Neutrophil (primary cell): ENCODE results near the gene SRXN1.

ENCODE experiments used
- H3K27ac ChIP-seq: fragments of 200-600 bp; sonication (generic); 2 replicates; pipeline ENCODE4 v1.5.1; 2016; ENCODE audit warnings: mild to moderate bottlenecking, moderate library complexity
- H3K27me3 ChIP-seq: fragments of 200-600 bp; sonication (generic); 2 replicates; pipeline ENCODE4 v1.6.0; 2016; ENCODE audit warnings: mild to moderate bottlenecking
- H3K36me3 ChIP-seq: fragments of 200-600 bp; sonication (generic); 2 replicates; pipeline ENCODE4 v1.5.1; 2017
- H3K4me1 ChIP-seq, 2 experiments: fragments of 200-600 bp in 1 of 2; sonication (generic) in 1 of 2; 1 replicate in 1 of 2; 2 replicates in 1 of 2; pipeline versions ENCODE4 v1.5.1 to v1.6.1; 2013 to 2016; ENCODE audit warnings: low read depth in 1 of 2, low read length in 1 of 2, mild to moderate bottlenecking in 1 of 2, moderate library complexity in 1 of 2; ENCODE audit not compliant: control insufficient read depth in 1 of 2, insufficient read depth in 1 of 2
- H3K4me3 ChIP-seq, 2 experiments: fragments of 200-600 bp in 1 of 2; sonication (generic) in 1 of 2; 1 replicate in 1 of 2; 2 replicates in 1 of 2; pipeline ENCODE4 v1.5.1; 2013 to 2016; ENCODE audit warnings: low read depth in 1 of 2, low read length in 1 of 2, mild to moderate bottlenecking in 1 of 2, moderate library complexity in 1 of 2
- H3K9me3 ChIP-seq: fragments of 200-600 bp; sonication (generic); 2 replicates; pipeline ENCODE4 v1.5.1; 2016
- CTCF ChIP-seq: fragments of 200-600 bp; sonication (generic); IDR thresholded peaks from 2 replicates; pipeline ENCODE4 v1.5.1; 2016; ENCODE audit warnings: antibody characterized with exemption

SRXN1 gene

GRCh38 chr20:675033-675452 lies 22.0 kb upstream of the SRXN1 start:
- no peak overlapping the region for H3K4me3 ChIP-seq
- H3K9me3 ChIP-seq = no peaks in the 10 kb centered on the region
- peaks cover 0 to 10% of the 10 kb centered on the region in 2 experiments for H3K4me1 ChIP-seq
- no peaks in the 10 kb centered on the region for H3K36me3 ChIP-seq
- peaks cover 98% of the 10 kb centered on the region for H3K27me3 ChIP-seq
- no peak overlapping the region for H3K27ac ChIP-seq
- TF ChIP-seq CTCF = no peak

GRCh38 chr20:673603-674001 lies 20.6 kb upstream of the SRXN1 start:
- H3K27ac ChIP-seq = no peak overlapping the region
- H3K9me3 ChIP-seq = no peaks in the 10 kb centered on the region
- no peak for TF ChIP-seq CTCF
- H3K36me3 ChIP-seq = no peaks in the 10 kb centered on the region
- H3K27me3 ChIP-seq = peaks cover 98% of the 10 kb centered on the region
- no peak overlapping the region for H3K4me3 ChIP-seq
- H3K4me1 ChIP-seq = peaks cover 0 to 10% of the 10 kb centered on the region in 2 experiments

GRCh38 chr20:672963-673602 lies 20.1 kb upstream of the SRXN1 start:
- Histone ChIP-seq H3K27me3 (peaks cover 98% of the 10 kb centered on the region), H3K4me3 (no peak overlapping the region), H3K9me3 (no peaks in the 10 kb centered on the region), H3K36me3 (no peaks in the 10 kb centered on the region), H3K4me1 (peaks cover 0 to 10% of the 10 kb centered on the region in 2 experiments), H3K27ac (no peak overlapping the region)
- no peak for TF ChIP-seq CTCF

GRCh38 chr20:671252-672030 lies 18.4 kb upstream of the SRXN1 start:
- Histone ChIP-seq H3K9me3 (no peaks in the 10 kb centered on the region), H3K27me3 (peaks cover 98% of the 10 kb centered on the region)

GRCh38 chr20:669573-669972 lies 16.6 kb upstream of the SRXN1 start:
- TF ChIP-seq CTCF = no peak
- H3K4me3 ChIP-seq = no peak overlapping the region
- H3K9me3 ChIP-seq = no peaks in the 10 kb centered on the region
- H3K27me3 ChIP-seq = peaks cover 98% of the 10 kb centered on the region
- no peak overlapping the region for H3K27ac ChIP-seq
- no peaks in the 10 kb centered on the region for H3K36me3 ChIP-seq
- H3K4me1 ChIP-seq = peaks cover 4 to 5% of the 10 kb centered on the region in 2 experiments

More at GRCh38 chr20:671252-672030, 18.4 kb upstream of the SRXN1 start:
- TF ChIP-seq CTCF = no peak
- Histone ChIP-seq H3K4me1 (peaks cover 4 to 16% of the 10 kb centered on the region in 2 experiments), H3K36me3 (no peaks in the 10 kb centered on the region), H3K4me3 (no peak overlapping the region), H3K27ac (no peak overlapping the region)
